GM21717 (cell line): ENCODE results near the gene SLK.

Experiments
- ATAC-seq: cut with Tn5 transposase; IDR thresholded peaks from one replicate; pipeline ENCODE4 v1.9.1; 2021; ENCODE audit warnings: mild to moderate bottlenecking, moderate library complexity; ENCODE audit not compliant: unreplicated experiment

Gene SLK

DNA sequence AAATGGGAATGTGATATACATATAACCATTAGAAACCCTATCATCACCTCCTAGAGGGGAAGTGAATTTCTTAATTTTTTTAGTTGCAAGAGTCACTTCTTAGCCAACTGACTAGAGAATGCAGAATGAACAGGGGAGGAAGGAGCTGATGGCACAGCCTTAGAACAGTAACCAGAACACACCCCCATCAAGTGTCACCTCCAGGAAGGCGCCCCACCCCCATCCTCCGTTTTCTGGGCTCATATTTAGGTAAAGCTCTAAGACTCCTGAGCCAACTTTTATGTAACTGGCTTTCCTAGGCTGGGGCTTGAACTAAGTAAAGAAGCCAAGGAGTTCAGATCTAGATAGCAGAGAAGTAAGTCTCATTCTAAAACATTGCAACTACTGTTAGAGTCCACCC lies 64.7 kb downstream of the SLK start:
- ATAC-seq: no peak

- ATAC-seq: no peak
Observed at GRCh38 chr10:104032144-104032775, 65.3 kb downstream of the SLK start.

- ATAC-seq: no peak
Observed at GRCh38 chr10:104033401-104033930, 66.5 kb downstream of the SLK start.

DNA sequence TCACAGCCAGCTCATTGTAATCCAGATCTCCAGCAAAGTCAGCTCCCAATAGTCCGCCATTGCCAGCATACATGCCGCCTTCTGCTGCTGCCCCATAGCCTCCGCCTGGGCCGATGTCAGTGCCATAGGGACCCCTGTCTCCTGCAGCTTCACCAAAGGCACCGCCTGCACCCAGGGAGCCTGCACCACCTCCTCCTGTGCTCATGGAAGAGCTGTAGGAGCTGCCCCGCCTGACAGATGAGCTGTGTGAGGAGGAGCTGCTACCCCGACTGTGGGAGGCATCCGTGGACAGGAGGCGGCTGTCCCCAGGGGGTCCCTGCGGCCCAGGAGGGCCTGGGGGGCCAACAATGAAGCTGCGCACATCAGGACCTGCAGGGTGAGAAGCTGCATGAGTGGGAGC lies 67.0 kb downstream of the SLK start:
- no peak for ATAC-seq

DNA sequence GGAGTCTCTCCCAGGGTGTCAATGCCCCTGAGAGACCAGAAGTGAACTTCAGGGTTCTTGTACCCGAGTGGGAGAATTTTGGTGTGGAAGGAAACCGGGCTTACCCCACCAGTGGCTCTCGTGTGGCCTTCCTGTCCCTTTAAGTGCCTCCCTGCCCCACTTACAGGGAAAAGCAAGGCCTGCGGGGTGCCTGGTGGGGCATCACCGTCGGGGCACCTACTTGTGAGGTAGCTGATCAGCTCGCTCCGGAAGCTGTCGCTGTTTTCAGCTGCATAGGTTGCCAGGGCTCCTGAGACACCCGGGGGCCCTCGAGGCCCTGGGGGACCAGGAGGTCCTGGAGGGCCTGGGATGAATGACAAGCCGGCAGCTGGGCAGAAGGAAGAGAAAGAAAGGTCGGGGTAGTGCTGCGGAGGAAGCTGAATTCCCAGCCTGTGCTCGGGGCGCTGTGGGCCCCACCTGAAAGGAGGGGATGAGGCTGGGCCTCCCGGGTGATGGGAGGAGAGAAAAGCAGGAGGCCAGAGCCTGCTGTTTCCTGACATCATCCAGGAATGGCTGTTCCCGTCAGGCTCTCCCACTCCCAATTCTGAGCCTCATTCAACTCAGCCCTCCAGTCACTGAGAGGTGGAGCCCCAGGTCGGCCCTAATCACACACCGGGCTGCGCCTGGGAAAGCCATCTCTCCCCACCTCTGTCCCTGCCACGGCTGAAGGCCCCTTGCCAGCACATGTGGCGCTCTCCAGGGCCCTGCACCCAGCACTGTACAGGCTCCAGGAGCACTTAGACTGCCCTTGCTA lies 67.7 kb downstream of the SLK start:
- no peak for ATAC-seq

GRCh38 chr10:104035194-104036068 lies 68.5 kb downstream of the SLK start:
- ATAC-seq: no peak

DNA sequence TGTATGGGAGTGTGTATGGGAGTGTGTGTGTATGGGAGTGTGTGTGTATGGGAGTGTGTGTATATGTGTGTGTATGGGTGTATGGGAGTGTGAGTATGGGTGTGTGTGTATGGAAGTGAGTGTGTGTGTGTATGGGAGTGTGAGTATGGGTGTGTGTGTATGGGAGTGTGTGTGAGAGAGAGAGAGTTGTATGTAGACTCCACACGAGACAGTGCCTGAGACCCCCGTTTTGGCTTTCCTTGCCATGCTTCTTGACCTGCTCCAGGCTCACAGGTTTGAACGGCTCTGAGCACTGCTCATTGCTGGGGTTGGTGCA lies 69.1 kb downstream of the SLK start:
- no peak for ATAC-seq

DNA sequence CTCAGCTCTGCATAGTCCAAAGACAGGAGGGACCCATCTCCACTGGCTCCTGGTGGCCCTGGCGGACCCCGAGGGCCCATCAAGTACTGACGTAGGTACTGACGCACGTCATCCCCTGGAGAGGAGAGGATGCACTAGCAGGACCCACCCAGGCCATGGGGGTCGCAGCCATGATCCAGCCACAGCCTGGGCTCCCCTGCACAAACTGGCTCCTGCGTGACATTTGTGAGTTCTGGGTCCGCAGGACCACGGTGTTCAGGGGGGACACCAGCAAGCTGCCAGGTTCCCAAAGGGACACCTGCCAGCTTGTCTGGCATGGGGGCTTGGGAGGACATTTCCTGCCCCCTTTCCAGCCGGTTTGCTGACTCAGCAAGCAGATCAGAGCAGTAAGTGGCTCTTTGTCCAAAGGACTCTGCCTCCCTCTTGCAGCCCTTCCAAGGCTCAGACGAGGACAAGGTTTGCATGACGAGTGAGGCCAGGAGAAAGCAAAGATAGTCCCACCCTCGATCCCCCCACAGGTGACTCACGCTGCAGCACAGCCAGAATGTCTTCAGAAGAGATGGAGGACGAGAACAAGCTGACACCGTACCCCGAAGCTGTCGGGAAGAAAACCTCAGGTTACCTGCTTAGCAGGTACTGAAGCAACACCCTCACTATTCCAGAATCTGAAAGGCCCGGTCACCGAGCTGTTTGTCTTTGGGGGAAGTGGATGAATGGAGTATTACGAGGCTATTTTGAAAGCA lies 69.7 kb downstream of the SLK start:
- ATAC-seq: no peak

- ATAC-seq: no peak
Observed at GRCh38 chr10:104037261-104037951, 70.5 kb downstream of the SLK start.

GRCh38 chr10:104038537-104038936 lies 71.6 kb downstream of the SLK start:
- no peak for ATAC-seq

- ATAC-seq: no peak
Observed at GRCh38 chr10:104038958-104039752, 72.2 kb downstream of the SLK start.

GRCh38 chr10:104040382-104040781 lies 73.4 kb downstream of the SLK start:
- no peak for ATAC-seq

GRCh38 chr10:104040862-104041789 lies 74.2 kb downstream of the SLK start:
- no peak for ATAC-seq

DNA sequence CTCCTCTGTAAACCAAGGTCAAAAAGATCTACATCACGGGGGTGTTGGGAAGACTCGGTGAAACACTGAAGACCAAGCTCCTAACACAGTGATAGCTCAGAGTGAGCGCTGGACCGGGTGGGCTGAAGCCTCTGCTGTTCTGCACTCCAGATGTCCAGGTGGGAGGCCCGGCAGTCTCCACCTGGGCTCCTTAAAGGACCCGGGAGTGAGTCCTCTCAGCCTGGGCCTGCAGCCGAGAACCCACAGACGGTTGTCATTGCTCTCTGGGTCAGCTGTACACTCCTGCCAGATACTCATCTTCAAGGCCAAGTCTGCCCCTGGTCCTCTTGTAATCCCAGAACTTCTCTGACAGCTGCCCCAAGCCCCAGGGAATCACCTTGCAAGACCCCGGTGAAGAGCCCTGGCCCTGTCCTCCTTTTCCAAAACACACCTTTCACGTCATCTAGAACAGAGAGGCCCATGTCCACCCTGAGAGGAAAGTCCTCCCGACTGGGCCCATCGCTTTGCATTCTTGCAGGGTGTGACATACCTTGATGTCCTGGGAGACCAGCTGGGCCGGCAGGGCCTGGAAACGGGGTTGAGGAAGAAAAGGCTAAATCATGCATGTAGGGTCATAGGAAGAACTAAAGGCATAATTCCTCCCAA lies 75.1 kb downstream of the SLK start:
- ATAC-seq: no peak

GRCh38 chr10:104043185-104043830 lies 76.4 kb downstream of the SLK start:
- ATAC-seq: no peak

- ATAC-seq: no peak
Observed at GRCh38 chr10:104043854-104044253, 76.9 kb downstream of the SLK start.
